HL-60 (cell line): ENCODE measurements around the gene GABBR2.

ENCODE experiments used
- GABPA ChIP-seq: IDR thresholded peaks from 2 replicates; pipeline ENCODE4 v1.6.1; 2012; ENCODE audit warnings: low read depth
- POLR2AphosphoS5 ChIP-seq: IDR thresholded peaks from 2 replicates; pipeline ENCODE4 v1.6.1; 2012; ENCODE audit warnings: low read depth
- TF ChIP-seq, protein P1 (sequence below): IDR thresholded peaks from one replicate; pipeline ENCODE4 v1.5.1; 2011; ENCODE audit warnings: low read length, control low read depth, inconsistent platforms; ENCODE audit not compliant: insufficient read depth
- TF ChIP-seq, protein P2 (sequence below): IDR thresholded peaks from 2 replicates; pipeline ENCODE4 v1.6.1; 2012; ENCODE audit warnings: low read depth; ENCODE audit not compliant: insufficient replicate concordance

DNA sequence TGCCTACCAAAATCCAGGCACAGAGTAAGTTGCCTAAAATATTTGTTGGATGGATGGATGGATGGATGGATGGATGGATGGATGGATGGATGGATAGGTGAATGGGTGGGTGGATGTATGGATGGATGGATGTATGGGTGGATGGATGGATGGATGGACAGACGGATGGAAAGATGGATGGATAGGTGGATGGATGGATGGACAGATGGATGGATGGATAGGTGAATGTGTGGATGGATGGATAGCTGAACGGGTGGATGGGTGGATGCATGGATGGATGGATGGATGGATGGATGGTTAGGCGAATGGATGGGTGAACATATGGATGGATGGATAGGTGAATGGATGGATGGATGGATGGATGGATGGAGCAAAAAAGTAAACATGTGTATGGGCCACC, 131.9 kb downstream of the GABBR2 start:
- TF ChIP-seq, protein P1, sequence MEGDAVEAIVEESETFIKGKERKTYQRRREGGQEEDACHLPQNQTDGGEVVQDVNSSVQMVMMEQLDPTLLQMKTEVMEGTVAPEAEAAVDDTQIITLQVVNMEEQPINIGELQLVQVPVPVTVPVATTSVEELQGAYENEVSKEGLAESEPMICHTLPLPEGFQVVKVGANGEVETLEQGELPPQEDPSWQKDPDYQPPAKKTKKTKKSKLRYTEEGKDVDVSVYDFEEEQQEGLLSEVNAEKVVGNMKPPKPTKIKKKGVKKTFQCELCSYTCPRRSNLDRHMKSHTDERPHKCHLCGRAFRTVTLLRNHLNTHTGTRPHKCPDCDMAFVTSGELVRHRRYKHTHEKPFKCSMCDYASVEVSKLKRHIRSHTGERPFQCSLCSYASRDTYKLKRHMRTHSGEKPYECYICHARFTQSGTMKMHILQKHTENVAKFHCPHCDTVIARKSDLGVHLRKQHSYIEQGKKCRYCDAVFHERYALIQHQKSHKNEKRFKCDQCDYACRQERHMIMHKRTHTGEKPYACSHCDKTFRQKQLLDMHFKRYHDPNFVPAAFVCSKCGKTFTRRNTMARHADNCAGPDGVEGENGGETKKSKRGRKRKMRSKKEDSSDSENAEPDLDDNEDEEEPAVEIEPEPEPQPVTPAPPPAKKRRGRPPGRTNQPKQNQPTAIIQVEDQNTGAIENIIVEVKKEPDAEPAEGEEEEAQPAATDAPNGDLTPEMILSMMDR = no peak
- TF ChIP-seq GABPA = no peak
- no peak for TF ChIP-seq POLR2AphosphoS5
- TF ChIP-seq, protein P2, sequence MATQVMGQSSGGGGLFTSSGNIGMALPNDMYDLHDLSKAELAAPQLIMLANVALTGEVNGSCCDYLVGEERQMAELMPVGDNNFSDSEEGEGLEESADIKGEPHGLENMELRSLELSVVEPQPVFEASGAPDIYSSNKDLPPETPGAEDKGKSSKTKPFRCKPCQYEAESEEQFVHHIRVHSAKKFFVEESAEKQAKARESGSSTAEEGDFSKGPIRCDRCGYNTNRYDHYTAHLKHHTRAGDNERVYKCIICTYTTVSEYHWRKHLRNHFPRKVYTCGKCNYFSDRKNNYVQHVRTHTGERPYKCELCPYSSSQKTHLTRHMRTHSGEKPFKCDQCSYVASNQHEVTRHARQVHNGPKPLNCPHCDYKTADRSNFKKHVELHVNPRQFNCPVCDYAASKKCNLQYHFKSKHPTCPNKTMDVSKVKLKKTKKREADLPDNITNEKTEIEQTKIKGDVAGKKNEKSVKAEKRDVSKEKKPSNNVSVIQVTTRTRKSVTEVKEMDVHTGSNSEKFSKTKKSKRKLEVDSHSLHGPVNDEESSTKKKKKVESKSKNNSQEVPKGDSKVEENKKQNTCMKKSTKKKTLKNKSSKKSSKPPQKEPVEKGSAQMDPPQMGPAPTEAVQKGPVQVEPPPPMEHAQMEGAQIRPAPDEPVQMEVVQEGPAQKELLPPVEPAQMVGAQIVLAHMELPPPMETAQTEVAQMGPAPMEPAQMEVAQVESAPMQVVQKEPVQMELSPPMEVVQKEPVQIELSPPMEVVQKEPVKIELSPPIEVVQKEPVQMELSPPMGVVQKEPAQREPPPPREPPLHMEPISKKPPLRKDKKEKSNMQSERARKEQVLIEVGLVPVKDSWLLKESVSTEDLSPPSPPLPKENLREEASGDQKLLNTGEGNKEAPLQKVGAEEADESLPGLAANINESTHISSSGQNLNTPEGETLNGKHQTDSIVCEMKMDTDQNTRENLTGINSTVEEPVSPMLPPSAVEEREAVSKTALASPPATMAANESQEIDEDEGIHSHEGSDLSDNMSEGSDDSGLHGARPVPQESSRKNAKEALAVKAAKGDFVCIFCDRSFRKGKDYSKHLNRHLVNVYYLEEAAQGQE = no peak
